Gastrocnemius medialis (tissue), 4 donors: Measurements from ENCODE around the gene TRPC3.

Experiments used
- POLR2A ChIP-seq, 2 donors: fragments of 450-650 bp; IDR thresholded peaks; one replicate each; pipeline ENCODE4 v1.6.1; 2017; ENCODE audit warnings: antibody characterized with exemption in 2 of 2, mild to moderate bottlenecking in 2 of 2, moderate library complexity in 2 of 2
- TF ChIP-seq, protein P1 (sequence below), 5 experiments: fragments of 450-650 bp in 3 of 5; fragments of 200-600 bp in 2 of 5; sonication (generic) in 2 of 5; IDR thresholded peaks in 4 of 5; conservative IDR thresholded peaks in 1 of 5; 1 replicate in 4 of 5; 2 replicates in 1 of 5; pipeline ENCODE4 v1.5.1; 2016 to 2019; ENCODE audit warnings: antibody characterized with exemption in 5 of 5, mild to moderate bottlenecking in 3 of 5, moderate library complexity in 3 of 5

DNA sequence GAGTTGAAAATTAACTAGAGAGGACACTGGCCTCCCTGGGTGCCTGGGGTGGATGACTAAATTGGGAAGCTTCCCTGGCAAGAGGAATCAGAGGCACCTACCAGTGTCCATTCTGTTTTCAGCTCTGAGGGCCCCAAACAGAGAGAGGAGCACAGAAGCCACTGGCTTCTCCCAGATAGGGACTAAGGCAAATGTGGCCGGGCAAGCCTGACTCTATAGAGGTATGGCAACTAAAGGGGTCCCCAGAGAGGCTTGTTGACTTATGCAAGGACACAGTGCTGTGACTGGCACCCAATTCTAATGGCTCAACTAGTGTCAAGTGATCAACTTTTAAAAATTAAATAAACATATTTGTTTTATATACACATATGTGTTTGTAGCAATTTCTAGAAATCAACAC is 17.2 kb downstream of the TRPC3 start:
- TF ChIP-seq, protein P1, sequence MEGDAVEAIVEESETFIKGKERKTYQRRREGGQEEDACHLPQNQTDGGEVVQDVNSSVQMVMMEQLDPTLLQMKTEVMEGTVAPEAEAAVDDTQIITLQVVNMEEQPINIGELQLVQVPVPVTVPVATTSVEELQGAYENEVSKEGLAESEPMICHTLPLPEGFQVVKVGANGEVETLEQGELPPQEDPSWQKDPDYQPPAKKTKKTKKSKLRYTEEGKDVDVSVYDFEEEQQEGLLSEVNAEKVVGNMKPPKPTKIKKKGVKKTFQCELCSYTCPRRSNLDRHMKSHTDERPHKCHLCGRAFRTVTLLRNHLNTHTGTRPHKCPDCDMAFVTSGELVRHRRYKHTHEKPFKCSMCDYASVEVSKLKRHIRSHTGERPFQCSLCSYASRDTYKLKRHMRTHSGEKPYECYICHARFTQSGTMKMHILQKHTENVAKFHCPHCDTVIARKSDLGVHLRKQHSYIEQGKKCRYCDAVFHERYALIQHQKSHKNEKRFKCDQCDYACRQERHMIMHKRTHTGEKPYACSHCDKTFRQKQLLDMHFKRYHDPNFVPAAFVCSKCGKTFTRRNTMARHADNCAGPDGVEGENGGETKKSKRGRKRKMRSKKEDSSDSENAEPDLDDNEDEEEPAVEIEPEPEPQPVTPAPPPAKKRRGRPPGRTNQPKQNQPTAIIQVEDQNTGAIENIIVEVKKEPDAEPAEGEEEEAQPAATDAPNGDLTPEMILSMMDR (IDR thresholded peaks at IDR 0.05 in 4 of 5, conservative IDR thresholded peaks at IDR 0.05 in 1 of 5) = no peak
- no peak for TF ChIP-seq POLR2A (IDR thresholded peaks at IDR 0.05)
